Activated naive CD4-positive, alpha-beta T cell treated with anti-CD3 and anti-CD28 coated beads, Interleukin-2, amount 10 ng/mL, durations not matched to agents 7 days and 5 days (primary cell): ENCODE data around the gene PTPN4.
"Not testable (repeated sequence)": the region's sequence is repeated elsewhere in the genome, so short reads cannot be mapped to it uniquely, and the experiment has no call there.

Experiments
- CTCF ChIA-PET: fragments of 350-600 bp; sonication (Branson Sonifier 250); formaldehyde crosslinking; loops from one replicate; lab custom pipeline; 2021; ENCODE audit warnings: antibody characterized with exemption; lab: Charles Lee
- DNase-seq: peaks from one replicate; pipeline ENCODE4 v3.0.0-alpha.2; 2020
- H3K27ac Mint-ChIP-seq: one replicate; pipeline ENCODE4 v1.8.0; 2021; ENCODE audit warnings: mild to moderate bottlenecking, moderate library complexity, mixed read lengths
- H3K27me3 Mint-ChIP-seq: one replicate; pipeline ENCODE4 v1.8.0; 2021; ENCODE audit warnings: mild to moderate bottlenecking, mixed read lengths
- H3K36me3 Mint-ChIP-seq: one replicate; pipeline ENCODE4 v1.8.0; 2021; ENCODE audit warnings: mixed read lengths
- H3K4me1 Mint-ChIP-seq: one replicate; pipeline ENCODE4 v1.8.0; 2021; ENCODE audit warnings: mixed read lengths
- H3K4me3 Mint-ChIP-seq: one replicate; pipeline ENCODE4 v1.8.0; 2021; ENCODE audit warnings: mild to moderate bottlenecking, moderate library complexity, mixed read lengths
- H3K9me3 Mint-ChIP-seq: one replicate; pipeline ENCODE4 v1.8.0; 2021; ENCODE audit warnings: mixed read lengths

The PTPN4 gene

GRCh38 chr2:119790466-119790865 is 30.7 kb downstream of the PTPN4 start:
- Mint-ChIP-seq H3K4me1 (no peaks in the 10 kb centered on the region), H3K36me3 (peaks cover 47% of the 10 kb centered on the region), H3K4me3 (no peak overlapping the region), H3K9me3 (peaks cover 33% of the 10 kb centered on the region), H3K27ac (no peak overlapping the region), H3K27me3 (no peaks in the 10 kb centered on the region)
- CTCF ChIA-PET = no interaction called here
- no peak for DNase-seq

- H3K27me3 Mint-ChIP-seq = no peaks in the 10 kb centered on the region
- H3K4me3 Mint-ChIP-seq = no peak overlapping the region
- no peak overlapping the region for H3K27ac Mint-ChIP-seq
- no peak for DNase-seq
- no peaks in the 10 kb centered on the region for H3K4me1 Mint-ChIP-seq
- H3K36me3 Mint-ChIP-seq = peaks cover 46% of the 10 kb centered on the region
- CTCF ChIA-PET = no interaction called here
- peaks cover 33% of the 10 kb centered on the region for H3K9me3 Mint-ChIP-seq
Observed at GRCh38 chr2:119792907-119793312, 33.2 kb downstream of the PTPN4 start.

DNA sequence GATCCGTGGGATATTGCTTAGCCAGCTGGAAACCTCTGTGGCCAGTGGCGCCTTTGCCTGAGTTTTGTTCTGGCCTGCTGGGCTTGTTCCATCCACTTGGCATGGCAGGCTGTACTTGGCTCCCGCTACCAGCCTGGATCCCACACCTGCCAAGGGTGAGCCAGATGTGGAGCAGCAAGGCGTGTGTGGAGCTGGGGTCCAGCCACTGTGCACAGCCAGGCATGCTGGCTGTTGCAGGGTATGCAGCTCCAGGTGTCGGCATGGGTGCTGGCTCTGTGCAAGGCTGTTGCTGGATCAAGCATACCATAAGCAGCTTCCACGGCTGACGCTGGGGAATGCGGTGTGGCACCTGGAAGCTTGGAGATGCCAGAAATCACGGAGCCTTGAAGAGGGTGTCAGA is 34.5 kb downstream of the PTPN4 start:
- Mint-ChIP-seq H3K4me3 (no peak overlapping the region), H3K36me3 (peaks cover 44% of the 10 kb centered on the region), H3K4me1 (no peaks in the 10 kb centered on the region), H3K9me3 (peaks cover 29% of the 10 kb centered on the region), H3K27ac (no peak overlapping the region), H3K27me3 (no peaks in the 10 kb centered on the region)
- DNase-seq = no peak
- CTCF ChIA-PET = interaction anchor here (1.2 to 1.9 kb wide), 2 partner anchors 20 to 29 kb away, joined by 3 to 5 read pairs; no protein-coding TSS in a partner anchor

- Mint-ChIP-seq H3K27me3 (no peaks in the 10 kb centered on the region), H3K36me3 (peaks cover 38% of the 10 kb centered on the region), H3K4me3 (no peak overlapping the region), H3K9me3 (peaks cover 25% of the 10 kb centered on the region), H3K27ac (no peak overlapping the region), H3K4me1 (no peaks in the 10 kb centered on the region)
- CTCF ChIA-PET = interaction anchor here (0.5 to 1.9 kb wide), 2 partner anchors 28 to 259 kb away, joined by 3 to 5 read pairs; no protein-coding TSS in a partner anchor
- no peak for DNase-seq
Observed at GRCh38 chr2:119795309-119796303, 35.9 kb downstream of the PTPN4 start.

DNA sequence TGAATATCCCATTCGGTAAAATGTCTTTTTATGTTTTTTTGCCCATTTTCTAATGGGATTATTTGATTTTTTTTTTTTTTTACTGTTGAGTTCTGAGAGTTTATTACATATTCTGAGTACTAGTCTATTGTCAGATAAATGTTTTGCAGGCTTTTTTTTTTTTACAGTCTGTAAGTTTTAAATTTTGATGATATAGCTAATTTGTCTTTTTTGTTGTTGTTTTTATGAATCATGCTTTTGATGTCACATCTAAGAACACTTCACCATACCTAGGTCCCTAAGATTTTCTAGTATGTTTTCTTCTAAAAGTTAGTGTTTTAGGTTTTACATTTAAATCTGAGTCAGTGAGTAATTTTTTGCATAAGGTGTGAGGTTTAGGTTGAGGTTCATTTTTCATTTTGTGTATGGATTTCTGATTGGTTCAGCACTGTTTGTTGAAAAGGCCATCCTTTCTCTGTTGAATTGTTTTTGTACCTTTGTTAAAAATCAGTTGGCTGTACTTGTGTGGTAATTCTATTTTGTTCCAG is 40.7 kb downstream of the PTPN4 start:
- no peak for DNase-seq
- Mint-ChIP-seq H3K4me1 (peaks cover 14% of the 10 kb centered on the region), H3K27me3 (no peaks in the 10 kb centered on the region), H3K4me3 (no peak overlapping the region), H3K9me3 (peaks cover 14% of the 10 kb centered on the region), H3K36me3 (peaks cover 14% of the 10 kb centered on the region), H3K27ac (no peak overlapping the region)
- CTCF ChIA-PET = no interaction called here

DNA sequence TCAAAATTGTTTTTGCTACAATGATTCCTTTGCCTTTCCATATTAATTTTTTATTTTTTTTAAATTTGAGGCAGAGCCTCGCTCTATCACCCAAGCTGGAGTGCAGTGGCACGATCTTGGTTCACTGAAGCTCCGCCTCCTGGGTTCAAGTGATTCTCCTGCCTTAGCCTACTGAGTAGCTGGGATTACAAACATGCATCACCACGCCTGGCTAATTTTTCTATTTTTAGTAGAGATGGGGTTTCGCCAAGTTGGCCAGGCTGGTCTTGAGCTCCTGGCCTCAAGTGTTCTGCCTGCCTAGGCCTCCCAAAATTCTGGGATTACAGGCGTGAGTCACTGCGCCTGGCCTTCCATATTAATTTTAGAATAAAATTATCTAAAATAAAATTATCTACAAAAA is 41.3 kb downstream of the PTPN4 start:
- Mint-ChIP-seq H3K4me3 (no peak overlapping the region), H3K4me1 (peaks cover 14% of the 10 kb centered on the region), H3K27me3 (no peaks in the 10 kb centered on the region), H3K27ac (no peak overlapping the region), H3K9me3 (peaks cover 18% of the 10 kb centered on the region), H3K36me3 (peaks cover 19% of the 10 kb centered on the region)
- CTCF ChIA-PET = no interaction called here
- DNase-seq = no peak

DNA sequence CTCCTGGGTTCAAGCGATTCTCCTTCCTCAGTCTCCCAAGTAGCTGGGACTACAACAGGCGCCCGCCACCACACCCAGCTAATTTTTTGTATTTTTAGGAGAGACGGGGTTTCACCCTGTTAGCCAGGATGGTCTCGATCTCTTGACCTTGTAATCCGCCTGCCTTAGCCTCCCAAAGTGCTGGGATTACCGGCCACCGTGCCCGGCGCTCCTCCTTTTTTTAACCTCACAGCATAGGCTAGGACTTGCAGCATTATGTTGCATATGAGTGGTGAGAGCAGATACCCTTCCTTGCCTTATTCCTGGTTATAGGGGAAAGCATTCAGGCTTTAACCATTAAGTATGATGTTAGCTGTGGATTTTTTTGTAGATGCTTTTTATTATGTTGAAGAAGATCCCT is 42.3 kb downstream of the PTPN4 start:
- H3K27me3 Mint-ChIP-seq, H3K27ac Mint-ChIP-seq, DNase-seq, CTCF ChIA-PET, H3K4me3 Mint-ChIP-seq: not testable (repeated sequence)
- Mint-ChIP-seq H3K36me3 (peaks cover 24% of the 10 kb centered on the region), H3K9me3 (peaks cover 23% of the 10 kb centered on the region), H3K4me1 (peaks cover 14% of the 10 kb centered on the region)

GRCh38 chr2:119803101-119803500 is 43.4 kb downstream of the PTPN4 start:
- CTCF ChIA-PET = no interaction called here
- H3K27me3 Mint-ChIP-seq = no peaks in the 10 kb centered on the region
- H3K4me1 Mint-ChIP-seq = peaks cover 14% of the 10 kb centered on the region
- H3K4me3 Mint-ChIP-seq = no peak overlapping the region
- H3K9me3 Mint-ChIP-seq = peaks cover 23% of the 10 kb centered on the region
- no peak overlapping the region for H3K27ac Mint-ChIP-seq
- peaks cover 24% of the 10 kb centered on the region for H3K36me3 Mint-ChIP-seq
- no peak for DNase-seq

DNA sequence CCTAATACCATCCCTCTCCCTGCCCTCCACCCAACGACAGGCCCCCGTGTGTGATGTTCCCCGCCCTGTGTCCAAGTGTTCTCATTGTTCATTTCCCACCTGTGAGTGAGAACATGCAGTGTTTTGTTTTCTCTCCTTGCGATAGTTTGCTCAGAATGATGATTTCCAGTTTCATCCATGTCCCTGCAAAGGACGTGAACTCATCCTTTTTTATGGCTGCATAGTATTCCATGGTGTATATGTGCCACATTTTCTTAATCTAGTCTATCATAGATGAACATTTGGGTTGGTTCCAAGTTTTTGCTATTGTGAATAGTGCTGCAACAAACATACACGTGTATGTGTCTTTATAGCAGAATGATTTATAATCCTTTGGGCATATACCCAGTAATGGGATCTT is 44.7 kb downstream of the PTPN4 start:
- H3K27me3 Mint-ChIP-seq, CTCF ChIA-PET, H3K27ac Mint-ChIP-seq, DNase-seq, H3K4me3 Mint-ChIP-seq: not testable (repeated sequence)
- Mint-ChIP-seq H3K36me3 (peaks cover 24% of the 10 kb centered on the region), H3K4me1 (peaks cover 18% of the 10 kb centered on the region), H3K9me3 (peaks cover 23% of the 10 kb centered on the region)

DNA sequence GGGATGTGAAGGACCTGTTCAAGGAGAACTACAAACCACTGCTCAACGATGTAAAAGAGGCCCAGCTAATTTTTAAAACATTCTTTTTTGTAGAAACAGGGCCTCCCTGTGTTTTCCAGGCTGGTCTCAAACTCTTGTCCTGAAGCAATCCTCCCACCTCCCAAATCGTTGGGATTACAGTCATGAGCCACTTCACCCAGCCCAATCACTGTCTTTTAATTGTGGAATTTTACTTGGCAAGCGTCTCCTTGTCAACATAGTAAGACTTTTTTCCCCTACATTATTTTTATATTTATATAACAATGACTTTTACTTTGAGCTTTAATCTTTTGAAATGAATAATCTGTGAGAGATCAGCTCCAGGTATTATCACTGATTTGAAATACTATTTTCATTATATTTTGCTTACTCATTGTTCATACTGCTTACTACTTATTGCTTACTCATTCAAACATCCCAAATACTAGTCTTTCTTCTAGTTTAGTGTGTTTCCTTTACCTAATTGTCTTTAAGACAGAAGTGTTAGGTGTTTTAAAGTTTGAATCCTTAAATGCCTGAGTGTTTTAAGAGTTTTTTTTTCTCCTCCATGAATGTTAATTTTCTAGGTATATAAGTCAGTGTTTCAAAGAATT is 48.9 kb downstream of the PTPN4 start:
- DNase-seq = no peak
- peaks cover 20% of the 10 kb centered on the region for H3K9me3 Mint-ChIP-seq
- H3K4me1 Mint-ChIP-seq = peaks cover 4% of the 10 kb centered on the region
- no peaks in the 10 kb centered on the region for H3K27me3 Mint-ChIP-seq
- peaks cover 40% of the 10 kb centered on the region for H3K36me3 Mint-ChIP-seq
- no peak overlapping the region for H3K4me3 Mint-ChIP-seq
- H3K27ac Mint-ChIP-seq = no peak overlapping the region
- CTCF ChIA-PET = no interaction called here

DNA sequence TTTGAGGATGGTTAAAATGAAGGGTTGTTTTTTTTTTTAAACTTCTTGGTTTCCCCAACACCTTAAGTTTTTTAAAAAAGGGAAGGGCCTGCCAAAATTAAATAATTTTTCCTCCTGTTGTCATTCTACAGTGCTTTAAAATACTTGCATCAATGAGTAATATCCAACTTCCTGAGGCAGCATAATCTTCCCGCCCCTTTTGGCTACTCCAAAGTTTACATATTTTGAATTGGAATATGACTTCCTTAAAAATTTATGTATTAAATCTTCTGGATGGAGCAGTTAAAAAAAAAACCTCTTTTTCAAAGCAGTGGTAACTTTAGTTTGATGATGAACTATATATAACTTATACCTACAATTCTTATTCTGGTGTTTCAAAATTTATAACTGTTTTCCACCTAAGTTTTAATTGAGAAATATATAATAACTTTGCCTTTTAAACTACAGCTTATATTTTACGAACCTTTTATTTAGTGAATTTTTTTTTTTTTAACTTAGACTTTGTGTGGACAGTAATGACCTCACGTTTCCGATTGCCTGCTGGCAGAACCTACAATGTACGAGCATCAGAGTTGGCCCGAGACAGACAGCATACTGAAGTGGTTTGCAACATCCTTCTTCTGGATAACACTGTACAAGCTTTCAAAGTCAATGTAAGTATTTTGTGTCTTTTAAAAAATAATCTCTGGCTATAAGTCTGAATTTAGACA is 49.8 kb downstream of the PTPN4 start:
- no peaks in the 10 kb centered on the region for H3K27me3 Mint-ChIP-seq
- DNase-seq = no peak
- peaks cover 16% of the 10 kb centered on the region for H3K9me3 Mint-ChIP-seq
- peaks cover 4% of the 10 kb centered on the region for H3K4me1 Mint-ChIP-seq
- H3K4me3 Mint-ChIP-seq = no peak overlapping the region
- CTCF ChIA-PET = interaction anchor here (1.2 kb wide), 1 partner anchor 56 kb away, joined by 3 read pairs; no protein-coding TSS in a partner anchor
- peaks cover 43% of the 10 kb centered on the region for H3K36me3 Mint-ChIP-seq
- H3K27ac Mint-ChIP-seq = no peak overlapping the region

- Mint-ChIP-seq H3K36me3 (peaks cover 38% of the 10 kb centered on the region), H3K27me3 (no peaks in the 10 kb centered on the region), H3K4me3 (no peak overlapping the region), H3K27ac (no peak overlapping the region), H3K9me3 (peaks cover 10% of the 10 kb centered on the region), H3K4me1 (peaks cover 4% of the 10 kb centered on the region)
- CTCF ChIA-PET = interaction anchor here (1.2 kb wide), 1 partner anchor 56 kb away, joined by 3 read pairs; no protein-coding TSS in a partner anchor
- DNase-seq = no peak
Observed at GRCh38 chr2:119810049-119810630, 50.4 kb downstream of the PTPN4 start.

- DNase-seq = no peak
- H3K4me3 Mint-ChIP-seq = no peak overlapping the region
- CTCF ChIA-PET = interaction anchor here (1.0 to 1.2 kb wide), 2 partner anchors 9 to 20 kb away, joined by 3 read pairs; no protein-coding TSS in a partner anchor
- H3K27ac Mint-ChIP-seq = no peak overlapping the region
- peaks cover 4% of the 10 kb centered on the region for H3K4me1 Mint-ChIP-seq
- peaks cover 13% of the 10 kb centered on the region for H3K9me3 Mint-ChIP-seq
- H3K27me3 Mint-ChIP-seq = no peaks in the 10 kb centered on the region
- H3K36me3 Mint-ChIP-seq = peaks cover 50% of the 10 kb centered on the region
Observed at GRCh38 chr2:119814216-119814615, 54.5 kb downstream of the PTPN4 start.
